Activated CD8-positive, alpha-beta T cell treated with anti-CD3 and anti-CD28 coated beads for 36 hours (primary cell): ENCODE results near the gene KIAA1549. TPM values are rescaled to one million over a fixed set of nuclear protein-coding genes. Genes with fewer than 3 reads are reported as not detected.

Experiments
- ATAC-seq: fragments of 200-7000 bp; cut with Tn5 transposase; one replicate; pipeline ENCODE4 v1.10.0; 2021; ENCODE audit warnings: mild to moderate bottlenecking, moderate library complexity
- CTCF ChIA-PET: fragments of 350-600 bp; sonication (Branson Sonifier 250); formaldehyde crosslinking; loops from one replicate; lab custom pipeline; 2021; ENCODE audit warnings: antibody characterized with exemption; lab: Charles Lee
- POLR2A ChIA-PET: fragments of 350-600 bp; sonication (Branson Sonifier 250); formaldehyde crosslinking; loops from one replicate; lab custom pipeline; 2021; ENCODE audit warnings: antibody characterized with exemption; lab: Charles Lee
- DNase-seq: peaks from one replicate; pipeline ENCODE4 v3.0.0-alpha.2; 2020
- H3K27ac Mint-ChIP-seq: one replicate; pipeline ENCODE4 v1.8.0; 2021; ENCODE audit warnings: mild to moderate bottlenecking, mixed read lengths
- H3K27me3 Mint-ChIP-seq: one replicate; pipeline ENCODE4 v1.8.0; 2021; ENCODE audit warnings: mixed read lengths
- H3K36me3 Mint-ChIP-seq: one replicate; pipeline ENCODE4 v1.8.0; 2021; ENCODE audit warnings: low read depth, mixed read lengths
- H3K4me1 Mint-ChIP-seq: one replicate; pipeline ENCODE4 v1.8.0; 2021; ENCODE audit warnings: low read depth, mixed read lengths
- H3K4me3 Mint-ChIP-seq: one replicate; pipeline ENCODE4 v1.8.0; 2021; ENCODE audit warnings: mild to moderate bottlenecking, moderate library complexity, mixed read lengths
- H3K9me3 Mint-ChIP-seq: one replicate; pipeline ENCODE4 v1.8.0; 2021; ENCODE audit warnings: mixed read lengths
- CTCF ChIP-seq: fragments of 200-600 bp; IDR thresholded peaks from one replicate; pipeline ENCODE4 v1.8.0; 2022; ENCODE audit warnings: antibody characterized with exemption, mild to moderate bottlenecking
- intact Hi-C: fragments of 100-400 bp; cut with micrococcal nuclease; formaldehyde crosslinking; loops from one replicate; pipeline ENCODE4 v1.10.0; 2022
- total RNA-seq, 2 experiments: library from RNA; stranded (reverse); gene quantifications; one replicate each; pipeline ENCODE4 v1.2.3, GENCODE V29; 2021

KIAA1549 gene
- total RNA-seq, 2 experiments from 2014 or later: 1.3 to 1.5 TPM

DNA sequence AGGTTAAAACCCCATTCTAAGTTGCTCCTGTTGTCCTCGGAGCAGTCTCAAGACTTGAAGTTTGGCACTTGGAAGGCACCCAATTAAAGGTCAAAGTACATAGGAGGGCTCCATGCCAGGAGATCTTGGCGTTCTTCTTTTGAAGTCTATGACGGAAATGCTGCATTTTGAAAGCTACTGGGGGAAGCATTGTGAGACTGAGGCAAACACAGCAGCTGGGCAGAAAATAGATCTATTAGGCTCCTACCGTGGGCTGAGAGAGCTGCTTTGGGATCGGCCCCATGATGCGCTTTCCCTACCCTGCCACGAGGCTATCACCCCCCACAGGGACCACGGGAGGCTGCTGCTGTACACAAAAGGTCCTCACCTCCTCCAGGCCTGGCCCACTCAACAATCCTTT lies 20.0 kb downstream of the KIAA1549 start:
- ChIA-PET CTCF (interaction anchor here (2.1 kb wide), 1 partner anchor 21 kb away, joined by 6 read pairs; no protein-coding TSS in a partner anchor), POLR2A (no interaction called here)
- intact Hi-C loops: no loop called here
- Mint-ChIP-seq H3K4me1 (no peaks in the 10 kb centered on the region), H3K4me3 (no peak overlapping the region), H3K36me3 (no peaks in the 10 kb centered on the region), H3K27me3 (peaks cover 3% of the 10 kb centered on the region), H3K27ac (no peak overlapping the region), H3K9me3 (peaks cover 1% of the 10 kb centered on the region)
- TF ChIP-seq CTCF: no peak
- DNase-seq (no peak), ATAC-seq (no peak)

- no peak for TF ChIP-seq CTCF
- peaks cover 2% of the 10 kb centered on the region for H3K27me3 Mint-ChIP-seq
- intact Hi-C loops: no loop called here
- H3K27ac Mint-ChIP-seq: no peak overlapping the region
- H3K36me3 Mint-ChIP-seq: no peaks in the 10 kb centered on the region
- peaks cover 3% of the 10 kb centered on the region for H3K9me3 Mint-ChIP-seq
- ChIA-PET POLR2A (no interaction called here), CTCF (interaction anchor here (0.6 kb wide), 1 partner anchor 9 kb away, joined by 3 read pairs; no protein-coding TSS in a partner anchor)
- ATAC-seq (no peak), DNase-seq (no peak)
- H3K4me1 Mint-ChIP-seq: no peaks in the 10 kb centered on the region
- H3K4me3 Mint-ChIP-seq: no peak overlapping the region
Measured at GRCh38 chr7:138958391-138958956, 22.7 kb downstream of the KIAA1549 start.

- ATAC-seq (no peak), DNase-seq (no peak)
- intact Hi-C loops: no loop called here
- no peak for TF ChIP-seq CTCF
- ChIA-PET POLR2A (no interaction called here), CTCF (interaction anchor here (0.6 kb wide), 1 partner anchor 10 kb away, joined by 3 read pairs; no protein-coding TSS in a partner anchor)
- Mint-ChIP-seq H3K27ac (no peak overlapping the region), H3K4me1 (no peaks in the 10 kb centered on the region), H3K9me3 (peaks cover 3% of the 10 kb centered on the region), H3K27me3 (no peaks in the 10 kb centered on the region), H3K4me3 (no peak overlapping the region), H3K36me3 (no peaks in the 10 kb centered on the region)
Measured at GRCh38 chr7:138957753-138958390, 23.3 kb downstream of the KIAA1549 start.

- Mint-ChIP-seq H3K9me3 (peaks cover 3% of the 10 kb centered on the region), H3K27me3 (no peaks in the 10 kb centered on the region), H3K27ac (no peak overlapping the region), H3K4me1 (no peaks in the 10 kb centered on the region), H3K4me3 (no peak overlapping the region), H3K36me3 (no peaks in the 10 kb centered on the region)
- POLR2A ChIA-PET: no interaction called here
- CTCF ChIA-PET: no interaction called here
- no peak for DNase-seq
- TF ChIP-seq CTCF: no peak
- no peak for ATAC-seq
- intact Hi-C loops: no loop called here
Measured at GRCh38 chr7:138957217-138957616, 24.0 kb downstream of the KIAA1549 start.
